Glomerular endothelial cell (primary cell): ENCODE measurements around the gene TPRN. TPM values are rescaled to one million over a fixed set of nuclear protein-coding genes. Genes with fewer than 3 reads are reported as not detected.

ENCODE experiments used
- DNase-seq: peaks from one replicate; pipeline ENCODE4 v3.0.0-alpha.2; 2011; ENCODE audit warnings: low read depth, low spot score; ENCODE audit errors: extremely low read depth
- total RNA-seq: library from RNA; depleted of rRNA; stranded (reverse); fragments of >200 nt; gene quantifications from 2 replicates; pipeline ENCODE4 v1.2.3, GENCODE V29; 2015

The TPRN gene
- total RNA-seq, 1 donor from 2014 or later, result 10.0 TPM

- no peak for DNase-seq
These were observed 35.8 kb upstream of the TPRN start for GRCh38 chr9:137236238-137236935.

- DNase-seq, result no peak
These were observed 35.1 kb upstream of the TPRN start for GRCh38 chr9:137235424-137236237.

GRCh38 chr9:137234758-137235423 lies 34.4 kb upstream of the TPRN start:
- no peak for DNase-seq

GRCh38 chr9:137234055-137234697 lies 33.6 kb upstream of the TPRN start:
- no peak for DNase-seq

- DNase-seq, result no peak
These were observed 32.8 kb upstream of the TPRN start for GRCh38 chr9:137233143-137233980.

GRCh38 chr9:137232510-137232909 lies 32.0 kb upstream of the TPRN start:
- DNase-seq, result no peak

- DNase-seq, result no peak
These were observed 31.6 kb upstream of the TPRN start for GRCh38 chr9:137232101-137232500.

- no peak for DNase-seq
These were observed 31.0 kb upstream of the TPRN start for GRCh38 chr9:137231372-137232039.

GRCh38 chr9:137230705-137231371 lies 30.3 kb upstream of the TPRN start, which contains the start of gene SLC34A3:
TSS of gene SLC34A3 (plus strand) at chr9:137230901. CDS start at chr9:137231703, 802 bp downstream.
- no peak for DNase-seq

- DNase-seq, result no peak
These were observed 29.6 kb upstream of the TPRN start for GRCh38 chr9:137229903-137230704.

GRCh38 chr9:137228968-137229896 lies 28.7 kb upstream of the TPRN start:
- DNase-seq, result no peak

- DNase-seq, result no peak
These were observed 28.0 kb upstream of the TPRN start for GRCh38 chr9:137228506-137228967.

GRCh38 chr9:137227853-137228505 lies 27.4 kb upstream of the TPRN start:
- DNase-seq, result no peak

GRCh38 chr9:137227054-137227852 lies 26.7 kb upstream of the TPRN start, which contains the start of gene RNF224:
TSS of gene RNF224 (plus strand) at chr9:137227502. CDS start at chr9:137228336, 834 bp downstream.
- no peak for DNase-seq

- DNase-seq, result no peak
These were observed 26.0 kb upstream of the TPRN start for GRCh38 chr9:137226338-137227053.
